Measurements from ENCODE around the gene ASMT.
"Not testable (repeated sequence)": the region's sequence is repeated elsewhere in the genome, so short reads cannot be mapped to it uniquely, and the experiment has no call there.

Gene ASMT

GRCh38 chrX:1597345-1598020 is 17.4 kb upstream of the ASMT start:
- in situ Hi-C loops (cut with MboI; ENCODE audit: low sequenced_read_pairs), result no loop called here

GRCh38 chrX:1598021-1598875 is 16.6 kb upstream of the ASMT start:
- in situ Hi-C loops (cut with MboI; ENCODE audit: low sequenced_read_pairs), result no loop called here

- in situ Hi-C loops (cut with MboI; ENCODE audit: low sequenced_read_pairs), result no loop called here
Observed at GRCh38 chrX:1598876-1599790, 15.7 kb upstream of the ASMT start.

- in situ Hi-C loops (cut with MboI; ENCODE audit: low sequenced_read_pairs), result no loop called here
Observed at GRCh38 chrX:1599791-1600405, 15.0 kb upstream of the ASMT start.

GRCh38 chrX:1600406-1601050 is 14.3 kb upstream of the ASMT start:
- in situ Hi-C loops (cut with MboI; ENCODE audit: low sequenced_read_pairs), result no loop called here

GRCh38 chrX:1601051-1601767 is 13.7 kb upstream of the ASMT start:
- in situ Hi-C loops (cut with MboI; ENCODE audit: low sequenced_read_pairs), result no loop called here

GRCh38 chrX:1601768-1602085 is 13.1 kb upstream of the ASMT start:
- in situ Hi-C loops (cut with MboI; ENCODE audit: low sequenced_read_pairs), result no loop called here

GRCh38 chrX:1602299-1602698 is 12.6 kb upstream of the ASMT start:
- in situ Hi-C loops (cut with MboI; ENCODE audit: low sequenced_read_pairs), result no loop called here

GRCh38 chrX:1606496-1606895 is 8.4 kb upstream of the ASMT start:
- in situ Hi-C loops (cut with MboI; ENCODE audit: low sequenced_read_pairs), result no loop called here

- in situ Hi-C loops (cut with MboI; ENCODE audit: low sequenced_read_pairs), result no loop called here
Observed at GRCh38 chrX:1609311-1609710, 5.5 kb upstream of the ASMT start.

GRCh38 chrX:1609762-1610161 is 5.1 kb upstream of the ASMT start:
- in situ Hi-C loops (cut with MboI; ENCODE audit: low sequenced_read_pairs), result no loop called here

GRCh38 chrX:1610166-1610565 is 4.7 kb upstream of the ASMT start:
- in situ Hi-C loops (cut with MboI; ENCODE audit: low sequenced_read_pairs), result no loop called here

- in situ Hi-C loops (cut with MboI; ENCODE audit: low sequenced_read_pairs), result no loop called here
Observed at GRCh38 chrX:1610736-1611135, 4.1 kb upstream of the ASMT start.

GRCh38 chrX:1612641-1613286 is 2.1 kb upstream of the ASMT start:
- in situ Hi-C loops (cut with MboI; ENCODE audit: low sequenced_read_pairs), result no loop called here

GRCh38 chrX:1618689-1619088 is 3.8 kb downstream of the ASMT start:
- in situ Hi-C loops (cut with MboI; ENCODE audit: low sequenced_read_pairs), result no loop called here

GRCh38 chrX:1623691-1624090 is 8.8 kb downstream of the ASMT start:
- in situ Hi-C loops (cut with MboI; ENCODE audit: low sequenced_read_pairs), result no loop called here

- in situ Hi-C loops (cut with MboI; ENCODE audit: low sequenced_read_pairs), result not testable (repeated sequence)
Observed at GRCh38 chrX:1624158-1624860, 9.4 kb downstream of the ASMT start.

- in situ Hi-C loops (cut with MboI; ENCODE audit: low sequenced_read_pairs), result not testable (repeated sequence)
Observed at GRCh38 chrX:1624861-1625215, 10.0 kb downstream of the ASMT start.

- in situ Hi-C loops (cut with MboI; ENCODE audit: low sequenced_read_pairs), result no loop called here
Observed at GRCh38 chrX:1629244-1629643, 14.4 kb downstream of the ASMT start.

All from hTERT RPE-1 (cell line).